HepG2 (cell line): ENCODE results near the gene ALDH4A1. TPM values are rescaled to one million over a fixed set of nuclear protein-coding genes. Genes with fewer than 3 reads are reported as not detected.

Experiments used
- MAFG ChIP-seq: sonication (generic); formaldehyde crosslinking; IDR thresholded peaks from 2 replicates; pipeline ENCODE4 v1.5.1; 2020; ENCODE audit warnings: mild to moderate bottlenecking, missing genetic modification reagents
- MYC ChIP-seq: sonication (generic); formaldehyde crosslinking; IDR thresholded peaks from 2 replicates; pipeline ENCODE4 v1.9.0; 2021; ENCODE audit warnings: missing genetic modification reagents, borderline replicate concordance
- U2AF2 ChIP-seq: fragments of 200-400 bp; formaldehyde crosslinking; IDR thresholded peaks from 2 replicates; pipeline ENCODE4 v1.6.1; 2017; ENCODE audit warnings: low read depth, mild to moderate bottlenecking, low read length
- ZBTB3 ChIP-seq: sonication (generic); formaldehyde crosslinking; IDR thresholded peaks from 2 replicates; pipeline ENCODE4 v1.4.0; 2020; ENCODE audit warnings: low read depth, mild to moderate bottlenecking, moderate library complexity, missing genetic modification reagents, borderline replicate concordance
- ZNF546 ChIP-seq: sonication (generic); formaldehyde crosslinking; conservative IDR thresholded peaks from 2 replicates; pipeline ENCODE4 v1.8.1; 2023; ENCODE audit warnings: mild to moderate bottlenecking, missing genetic modification reagents
- ZNF790 ChIP-seq: sonication (generic); formaldehyde crosslinking; IDR thresholded peaks from 2 replicates; pipeline ENCODE4 v1.8.0; 2022; ENCODE audit warnings: missing genetic modification reagents, mild to moderate bottlenecking, borderline replicate concordance
- polyA plus RNA-seq, 8 experiments: library from polyadenylated mRNA; depleted of rRNA in 3 of 8; stranded (reverse) in 7 of 8; unstranded in 1 of 8; fragments of >200 nt; fragmentation: Illumina TruSeq in 4 of 8; extraction: Trizol in 4 of 8; gene quantifications; 2 replicates each; pipeline versions ENCODE4 v1.2.1 to v1.2.3, GENCODE V29; 2011 to 2016; ENCODE audit warnings: low read depth in 4 of 8, missing spikeins in 1 of 8, mixed read lengths in 1 of 8; ENCODE audit not compliant: insufficient read depth in 1 of 8
- total RNA-seq, 5 experiments: library from RNA; depleted of rRNA; stranded (reverse); fragments of >200 nt; fragmentation: Illumina TruSeq; extraction: Trizol; gene quantifications; 2 replicates each; pipeline ENCODE4 v1.2.3, GENCODE V29; 2016; ENCODE audit warnings: low read depth in 1 of 5
- TF ChIP-seq, protein P1 (sequence below): IDR thresholded peaks from 2 replicates; pipeline ENCODE4 v1.6.1; 2016; ENCODE audit warnings: low read depth, control low read depth
- TF ChIP-seq, protein P2 (sequence below): sonication (generic); formaldehyde crosslinking; IDR thresholded peaks from 2 replicates; pipeline ENCODE4 v1.4.0; 2020; ENCODE audit warnings: missing genetic modification reagents
- TF ChIP-seq, protein P3 (sequence below): sonication (generic); formaldehyde crosslinking; conservative IDR thresholded peaks from 2 replicates; pipeline ENCODE4 v1.4.0; 2020; ENCODE audit warnings: missing genetic modification reagents
- TF ChIP-seq, protein P4 (sequence below): sonication (generic); formaldehyde crosslinking; IDR thresholded peaks from 2 replicates; pipeline ENCODE4 v1.9.0; 2021; ENCODE audit warnings: missing genetic modification reagents, borderline replicate concordance
- TF ChIP-seq, protein P5 (sequence below): sonication (generic); formaldehyde crosslinking; IDR thresholded peaks from 2 replicates; pipeline ENCODE4 v1.9.0; 2021; ENCODE audit warnings: missing genetic modification reagents, borderline replicate concordance

The ALDH4A1 gene
- total and polyA plus RNA-seq, 2 of the 13 experiments (the other 11 are each of a cell fraction or from before 2014, with no cell fraction given): 76.4 to 240 TPM

DNA sequence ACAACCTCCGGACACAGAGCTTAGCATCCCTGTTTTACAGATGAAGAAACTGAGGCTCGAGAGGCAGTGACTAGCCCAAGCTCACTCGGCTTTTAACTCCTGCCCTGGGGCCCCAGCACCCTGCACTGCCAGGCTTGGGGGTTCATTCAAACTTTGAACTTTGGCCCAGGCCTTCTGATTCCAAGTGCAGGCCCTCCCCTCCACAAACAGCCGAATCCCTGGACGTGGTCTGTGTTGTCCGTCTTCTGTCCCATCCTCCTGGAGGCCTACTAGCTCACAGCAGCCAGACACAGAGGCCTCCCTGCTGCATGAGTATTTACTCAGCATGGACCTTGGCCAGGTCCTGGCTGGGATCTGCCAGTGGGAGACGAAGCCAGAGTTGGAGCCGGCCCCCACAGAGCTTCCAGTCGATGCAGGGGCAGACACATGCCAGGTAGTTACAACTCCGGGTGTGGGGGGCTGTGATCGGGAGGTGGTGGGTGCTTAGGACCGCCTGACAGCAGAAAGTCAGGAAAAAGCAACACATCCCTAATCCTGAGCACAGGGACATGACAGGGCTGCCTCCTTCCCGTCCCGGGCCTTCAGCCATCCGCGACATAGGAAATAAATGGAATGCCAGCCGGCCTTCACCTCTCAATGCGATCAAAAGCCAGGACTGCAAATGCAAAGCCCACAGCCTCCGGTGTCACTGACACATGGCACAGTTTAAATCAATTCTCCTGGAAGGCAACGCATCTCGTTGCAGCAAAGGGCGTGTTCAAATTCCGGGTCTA lies 46.7 kb upstream of the ALDH4A1 start (continued):
- TF ChIP-seq, protein P1, sequence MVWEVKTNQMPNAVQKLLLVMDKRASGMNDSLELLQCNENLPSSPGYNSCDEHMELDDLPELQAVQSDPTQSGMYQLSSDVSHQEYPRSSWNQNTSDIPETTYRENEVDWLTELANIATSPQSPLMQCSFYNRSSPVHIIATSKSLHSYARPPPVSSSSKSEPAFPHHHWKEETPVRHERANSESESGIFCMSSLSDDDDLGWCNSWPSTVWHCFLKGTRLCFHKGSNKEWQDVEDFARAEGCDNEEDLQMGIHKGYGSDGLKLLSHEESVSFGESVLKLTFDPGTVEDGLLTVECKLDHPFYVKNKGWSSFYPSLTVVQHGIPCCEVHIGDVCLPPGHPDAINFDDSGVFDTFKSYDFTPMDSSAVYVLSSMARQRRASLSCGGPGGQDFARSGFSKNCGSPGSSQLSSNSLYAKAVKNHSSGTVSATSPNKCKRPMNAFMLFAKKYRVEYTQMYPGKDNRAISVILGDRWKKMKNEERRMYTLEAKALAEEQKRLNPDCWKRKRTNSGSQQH (CRISPR knock-in tag): no peak
- no peak for TF ChIP-seq ZNF546 (CRISPR knock-in tag)
- TF ChIP-seq MAFG: no peak
- TF ChIP-seq, protein P2, sequence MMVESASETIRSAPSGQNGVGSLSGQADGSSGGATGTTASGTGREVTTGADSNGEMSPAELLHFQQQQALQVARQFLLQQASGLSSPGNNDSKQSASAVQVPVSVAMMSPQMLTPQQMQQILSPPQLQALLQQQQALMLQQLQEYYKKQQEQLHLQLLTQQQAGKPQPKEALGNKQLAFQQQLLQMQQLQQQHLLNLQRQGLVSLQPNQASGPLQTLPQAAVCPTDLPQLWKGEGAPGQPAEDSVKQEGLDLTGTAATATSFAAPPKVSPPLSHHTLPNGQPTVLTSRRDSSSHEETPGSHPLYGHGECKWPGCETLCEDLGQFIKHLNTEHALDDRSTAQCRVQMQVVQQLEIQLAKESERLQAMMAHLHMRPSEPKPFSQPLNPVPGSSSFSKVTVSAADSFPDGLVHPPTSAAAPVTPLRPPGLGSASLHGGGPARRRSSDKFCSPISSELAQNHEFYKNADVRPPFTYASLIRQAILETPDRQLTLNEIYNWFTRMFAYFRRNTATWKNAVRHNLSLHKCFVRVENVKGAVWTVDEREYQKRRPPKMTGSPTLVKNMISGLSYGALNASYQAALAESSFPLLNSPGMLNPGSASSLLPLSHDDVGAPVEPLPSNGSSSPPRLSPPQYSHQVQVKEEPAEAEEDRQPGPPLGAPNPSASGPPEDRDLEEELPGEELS (CRISPR knock-in tag): peak; percentile 78; the same call in 1 of the 2 replicates
- peak; percentile 71; the same call in 1 of the 2 replicates for TF ChIP-seq ZBTB3 (CRISPR knock-in tag)
- TF ChIP-seq U2AF2: no peak
- peak; percentile 85; the same call in 1 of the 2 replicates for TF ChIP-seq ZNF790 (CRISPR knock-in tag)
- peak; percentile 66; the same call in 1 of the 2 replicates for TF ChIP-seq MYC (CRISPR knock-in tag)
- TF ChIP-seq, protein P3, sequence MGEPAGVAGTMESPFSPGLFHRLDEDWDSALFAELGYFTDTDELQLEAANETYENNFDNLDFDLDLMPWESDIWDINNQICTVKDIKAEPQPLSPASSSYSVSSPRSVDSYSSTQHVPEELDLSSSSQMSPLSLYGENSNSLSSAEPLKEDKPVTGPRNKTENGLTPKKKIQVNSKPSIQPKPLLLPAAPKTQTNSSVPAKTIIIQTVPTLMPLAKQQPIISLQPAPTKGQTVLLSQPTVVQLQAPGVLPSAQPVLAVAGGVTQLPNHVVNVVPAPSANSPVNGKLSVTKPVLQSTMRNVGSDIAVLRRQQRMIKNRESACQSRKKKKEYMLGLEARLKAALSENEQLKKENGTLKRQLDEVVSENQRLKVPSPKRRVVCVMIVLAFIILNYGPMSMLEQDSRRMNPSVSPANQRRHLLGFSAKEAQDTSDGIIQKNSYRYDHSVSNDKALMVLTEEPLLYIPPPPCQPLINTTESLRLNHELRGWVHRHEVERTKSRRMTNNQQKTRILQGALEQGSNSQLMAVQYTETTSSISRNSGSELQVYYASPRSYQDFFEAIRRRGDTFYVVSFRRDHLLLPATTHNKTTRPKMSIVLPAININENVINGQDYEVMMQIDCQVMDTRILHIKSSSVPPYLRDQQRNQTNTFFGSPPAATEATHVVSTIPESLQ (CRISPR knock-in tag): no peak
- TF ChIP-seq, protein P4, sequence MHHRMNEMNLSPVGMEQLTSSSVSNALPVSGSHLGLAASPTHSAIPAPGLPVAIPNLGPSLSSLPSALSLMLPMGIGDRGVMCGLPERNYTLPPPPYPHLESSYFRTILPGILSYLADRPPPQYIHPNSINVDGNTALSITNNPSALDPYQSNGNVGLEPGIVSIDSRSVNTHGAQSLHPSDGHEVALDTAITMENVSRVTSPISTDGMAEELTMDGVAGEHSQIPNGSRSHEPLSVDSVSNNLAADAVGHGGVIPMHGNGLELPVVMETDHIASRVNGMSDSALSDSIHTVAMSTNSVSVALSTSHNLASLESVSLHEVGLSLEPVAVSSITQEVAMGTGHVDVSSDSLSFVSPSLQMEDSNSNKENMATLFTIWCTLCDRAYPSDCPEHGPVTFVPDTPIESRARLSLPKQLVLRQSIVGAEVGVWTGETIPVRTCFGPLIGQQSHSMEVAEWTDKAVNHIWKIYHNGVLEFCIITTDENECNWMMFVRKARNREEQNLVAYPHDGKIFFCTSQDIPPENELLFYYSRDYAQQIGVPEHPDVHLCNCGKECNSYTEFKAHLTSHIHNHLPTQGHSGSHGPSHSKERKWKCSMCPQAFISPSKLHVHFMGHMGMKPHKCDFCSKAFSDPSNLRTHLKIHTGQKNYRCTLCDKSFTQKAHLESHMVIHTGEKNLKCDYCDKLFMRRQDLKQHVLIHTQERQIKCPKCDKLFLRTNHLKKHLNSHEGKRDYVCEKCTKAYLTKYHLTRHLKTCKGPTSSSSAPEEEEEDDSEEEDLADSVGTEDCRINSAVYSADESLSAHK (CRISPR knock-in tag): no peak
- TF ChIP-seq, protein P5, sequence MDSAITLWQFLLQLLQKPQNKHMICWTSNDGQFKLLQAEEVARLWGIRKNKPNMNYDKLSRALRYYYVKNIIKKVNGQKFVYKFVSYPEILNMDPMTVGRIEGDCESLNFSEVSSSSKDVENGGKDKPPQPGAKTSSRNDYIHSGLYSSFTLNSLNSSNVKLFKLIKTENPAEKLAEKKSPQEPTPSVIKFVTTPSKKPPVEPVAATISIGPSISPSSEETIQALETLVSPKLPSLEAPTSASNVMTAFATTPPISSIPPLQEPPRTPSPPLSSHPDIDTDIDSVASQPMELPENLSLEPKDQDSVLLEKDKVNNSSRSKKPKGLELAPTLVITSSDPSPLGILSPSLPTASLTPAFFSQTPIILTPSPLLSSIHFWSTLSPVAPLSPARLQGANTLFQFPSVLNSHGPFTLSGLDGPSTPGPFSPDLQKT: no peak
